ENCODE results near the gene C14orf119. TPM values are rescaled to one million over a fixed set of nuclear protein-coding genes. Genes with fewer than 3 reads are reported as not detected.
"Not testable (repeated sequence)": the region's sequence is repeated elsewhere in the genome, so short reads cannot be mapped to it uniquely, and the experiment has no call there.

Gene C14orf119
- total and polyA plus RNA-seq, 10 donors: 28.0 to 47.0 (median 39.0) TPM

- peak overlapping the region in 1 of 8 donors; percentile 48 for H3K27ac ChIP-seq
- 81 to 97% (median 84%) methylated on average over 4 of the region's 4 CpGs for WGBS, 5 donors
- TF ChIP-seq POLR2A (IDR thresholded peaks at IDR 0.05) (no peak), POLR2AphosphoS5 (IDR thresholded peaks at IDR 0.05) (no peak), CTCF (IDR thresholded peaks at IDR 0.05 in 8 of 11, conservative IDR thresholded peaks at IDR 0.05 in 3 of 11) (no peak)
- no peak for DNase-seq
- peaks cover 0 to 20% (median 8%) of the 10 kb centered on the region in 6 donors for H3K4me1 ChIP-seq
- no peak overlapping the region for H3K4me3 ChIP-seq
- intact Hi-C loops (cut with DNase I; ENCODE audit: low total_unique reads): no loop called here
- no peaks in the 10 kb centered on the region for H3K27me3 ChIP-seq (replicated peaks in 1 of 7)
- H3K36me3 ChIP-seq: peaks cover 0 to 1% (median 0%) of the 10 kb centered on the region in 6 donors
- H3K9me3 ChIP-seq: no peaks in the 10 kb centered on the region
These were observed 10.1 kb downstream of the C14orf119 start for GRCh38 chr14:23105348-23105824.

DNA sequence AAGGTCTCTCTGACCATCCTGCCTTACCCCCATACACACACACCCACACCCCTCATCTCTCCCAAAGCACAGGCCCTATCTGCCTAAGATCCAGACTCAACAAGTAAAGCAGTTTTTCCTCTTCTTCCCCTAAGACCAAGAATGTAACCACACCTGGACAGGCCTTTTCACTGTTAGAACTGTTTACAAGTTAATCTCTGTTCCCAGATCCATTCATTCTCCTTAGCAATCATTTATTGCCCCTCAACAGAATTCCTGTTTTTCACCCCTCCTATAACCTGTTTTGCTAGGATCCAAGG, 11.4 kb downstream of the C14orf119 start:
- Histone ChIP-seq H3K27ac (no peak overlapping the region), H3K36me3 (no peaks in the 10 kb centered on the region), H3K27me3 (replicated peaks in 1 of 7) (peaks cover 0 to 9% (median 0%) of the 10 kb centered on the region in 7 donors), H3K4me3 (no peak overlapping the region), H3K4me1 (peaks cover 0 to 27% (median 8%) of the 10 kb centered on the region in 6 donors), H3K9me3 (no peaks in the 10 kb centered on the region)
- peak; percentile 7 for DNase-seq
- TF ChIP-seq CTCF (IDR thresholded peaks at IDR 0.05 in 8 of 11, conservative IDR thresholded peaks at IDR 0.05 in 3 of 11) (no peak), POLR2A (IDR thresholded peaks at IDR 0.05) (no peak), POLR2AphosphoS5 (IDR thresholded peaks at IDR 0.05) (no peak)
- intact Hi-C loops (cut with DNase I; ENCODE audit: low total_unique reads): no loop called here

DNA sequence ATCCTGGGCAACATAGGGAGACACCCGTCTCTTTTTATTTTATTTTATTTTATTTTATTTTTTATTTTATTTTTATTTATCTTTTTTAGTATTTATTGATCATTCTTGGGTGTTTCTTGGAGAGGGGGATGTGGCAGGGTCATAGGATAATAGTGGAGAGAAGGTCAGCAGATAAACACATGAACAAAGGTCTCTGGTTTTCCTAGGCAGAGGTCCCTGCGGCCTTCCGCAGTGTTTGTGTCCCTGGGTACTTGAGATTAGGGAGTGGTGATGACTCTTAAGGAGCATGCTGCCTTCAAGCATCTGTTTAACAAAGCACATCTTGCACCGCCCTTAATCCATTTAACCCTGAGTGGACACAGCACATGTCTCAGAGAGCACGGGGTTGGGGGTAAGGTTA, 12.3 kb downstream of the C14orf119 start:
- H3K27ac ChIP-seq; DNase-seq; H3K4me3 ChIP-seq; intact Hi-C loops (cut with DNase I; ENCODE audit: low total_unique reads); H3K9me3 ChIP-seq; H3K36me3 ChIP-seq: not testable (repeated sequence)
- Histone ChIP-seq H3K4me1 (peaks cover 0 to 30% (median 10%) of the 10 kb centered on the region in 6 donors), H3K27me3 (replicated peaks in 1 of 7) (peaks cover 0 to 15% (median 0%) of the 10 kb centered on the region in 7 donors)
- WGBS, 5 donors: 88 to 99% (median 94%) methylated on average over 2 to 4 of the region's 5 CpGs

DNA sequence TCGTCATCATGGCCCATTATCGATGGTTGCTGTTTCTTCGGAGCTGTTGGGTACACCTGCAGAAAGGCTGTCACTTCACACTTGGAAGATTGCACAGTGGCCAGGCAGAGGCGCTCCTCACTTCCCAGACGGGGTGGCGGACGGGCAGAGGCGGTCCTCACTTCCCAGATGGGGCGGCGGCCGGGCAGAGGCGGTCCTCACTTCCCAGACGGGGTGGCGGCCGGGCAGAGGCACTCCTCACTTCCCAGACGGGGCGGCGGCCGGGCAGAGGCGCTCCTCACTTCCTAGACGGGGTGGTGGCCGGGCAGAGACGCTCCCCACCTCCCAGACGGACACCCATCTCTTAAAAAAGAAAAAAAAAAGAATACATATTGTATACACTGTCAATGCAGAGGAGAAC, 12.9 kb downstream of the C14orf119 start:
- H3K4me3 ChIP-seq; H3K36me3 ChIP-seq; H3K9me3 ChIP-seq; intact Hi-C loops (cut with DNase I; ENCODE audit: low total_unique reads); H3K27ac ChIP-seq: not testable (repeated sequence)
- peak; percentile 30 for DNase-seq
- 87 to 95% (median 90%) methylated on average over 24 of the region's 24 CpGs for WGBS, 5 donors
- H3K4me1 ChIP-seq: peaks cover 0 to 36% (median 12%) of the 10 kb centered on the region in 6 donors
- H3K27me3 ChIP-seq (replicated peaks in 1 of 7): peaks cover 0 to 19% (median 0%) of the 10 kb centered on the region in 7 donors

GRCh38 chr14:23109769-23110168, 14.5 kb downstream of the C14orf119 start:
- H3K4me1 ChIP-seq: peaks cover 0 to 52% (median 20%) of the 10 kb centered on the region in 6 donors
- 85 to 97% (median 85%) methylated on average over 1 of the region's 1 CpG for WGBS, 5 donors
- H3K27me3 ChIP-seq (replicated peaks in 1 of 7): peaks cover 0 to 28% (median 0%) of the 10 kb centered on the region in 7 donors
- DNase-seq: no peak
- H3K4me3 ChIP-seq: no peak overlapping the region
- no peak overlapping the region for H3K27ac ChIP-seq
- intact Hi-C loops (cut with DNase I; ENCODE audit: low total_unique reads): no loop called here
- H3K36me3 ChIP-seq: no peaks in the 10 kb centered on the region
- H3K9me3 ChIP-seq: no peaks in the 10 kb centered on the region
- no peak for TF ChIP-seq CTCF (IDR thresholded peaks at IDR 0.05 in 8 of 11, conservative IDR thresholded peaks at IDR 0.05 in 3 of 11)
- TF ChIP-seq POLR2AphosphoS5 (IDR thresholded peaks at IDR 0.05): no peak
- no peak for TF ChIP-seq POLR2A (IDR thresholded peaks at IDR 0.05)
